Measurements from ENCODE around the gene NOSTRIN. TPM values are rescaled to one million over a fixed set of nuclear protein-coding genes. Genes with fewer than 3 reads are reported as not detected.

The NOSTRIN gene
- total RNA-seq (2014; rRNA removed; shearing (Covaris generic)): 0.50 TPM in 1 of 2 replicates, not detected in the other

GRCh38 chr2:168801961-168802858 is at the start of gene NOSTRIN:
Gene NOSTRIN, plus strand, starts transcription at chr2:168802637. Its CDS starts 10 bp downstream, at chr2:168802647.

GRCh38 chr2:168890006-168890782 is 87.8 kb downstream of the NOSTRIN start, which contains the start of gene SPC25:
Gene SPC25, minus strand, starts transcription at chr2:168890430. Its CDS starts 911 bp downstream, at chr2:168889519.

GRCh38 chr2:168901003-168901402 is 98.6 kb downstream of the NOSTRIN start, which contains the start of gene G6PC2:
Gene G6PC2, plus strand, starts transcription at chr2:168901291. Its CDS starts 41 bp downstream, at chr2:168901332.

Other genes with a start within 250 kb of the NOSTRIN start
- 5.1 and 9.7 TPM in 2 replicates for gene SPC25, start 87.8 kb downstream of the NOSTRIN start, total RNA-seq (2014; rRNA removed; shearing (Covaris generic))
- not detected in 2 replicates for gene G6PC2, start 98.7 kb downstream of the NOSTRIN start, total RNA-seq (2014; rRNA removed; shearing (Covaris generic))
- not detected in 2 replicates for gene ABCB11, start 228.7 kb downstream of the NOSTRIN start, total RNA-seq (2014; rRNA removed; shearing (Covaris generic))